ENCODE measurements around the gene SUGCT. TPM values are rescaled to one million over a fixed set of nuclear protein-coding genes. Genes with fewer than 3 reads are reported as not detected.

The SUGCT gene
- total RNA-seq, 4 donors from 2014 or later: 0.83 to 7.1 (median 3.2) TPM

- Histone ChIP-seq H3K27me3 (no peaks in the 10 kb centered on the region), H3K9me3 (no peaks in the 10 kb centered on the region), H3K36me3 (no peaks in the 10 kb centered on the region), H3K4me1 (peaks cover 0 to 24% (median 3%) of the 10 kb centered on the region in 3 donors), H3K27ac (no peak overlapping the region), H3K4me3 (no peak overlapping the region)
- DNase-seq: no peak
- intact Hi-C loops (cut with DNase I): no loop called here
- TF ChIP-seq CTCF (IDR thresholded peaks at IDR 0.05) (no peak), POLR2A (IDR thresholded peaks at IDR 0.05) (no peak)
- WGBS, 2 donors: 82 to 90% methylated on average over 10 of the region's 10 CpGs
These were observed 769.1 kb downstream of the SUGCT start for GRCh38 chr7:40903872-40904271.

GRCh38 chr7:40907286-40907685 is 772.5 kb downstream of the SUGCT start:
- intact Hi-C loops (cut with DNase I): no loop called here
- Histone ChIP-seq H3K27me3 (no peaks in the 10 kb centered on the region), H3K4me1 (no peaks in the 10 kb centered on the region), H3K27ac (no peak overlapping the region), H3K36me3 (no peaks in the 10 kb centered on the region), H3K4me3 (no peak overlapping the region), H3K9me3 (no peaks in the 10 kb centered on the region)
- 81 to 91% methylated on average over 3 of the region's 3 CpGs for WGBS, 2 donors
- DNase-seq: no peak
- no peak for TF ChIP-seq POLR2A (IDR thresholded peaks at IDR 0.05)
- TF ChIP-seq CTCF (IDR thresholded peaks at IDR 0.05): no peak

GRCh38 chr7:40909346-40909980 is 774.7 kb downstream of the SUGCT start:
- Histone ChIP-seq H3K9me3 (no peaks in the 10 kb centered on the region), H3K27me3 (no peaks in the 10 kb centered on the region), H3K27ac (no peak overlapping the region), H3K4me1 (no peaks in the 10 kb centered on the region), H3K4me3 (no peak overlapping the region), H3K36me3 (no peaks in the 10 kb centered on the region)
- WGBS, 2 donors: 83 to 88% methylated on average over 7 to 10 of the region's 10 CpGs
- DNase-seq: no peak
- intact Hi-C loops (cut with DNase I): no loop called here
- TF ChIP-seq POLR2A (IDR thresholded peaks at IDR 0.05) (no peak), CTCF (IDR thresholded peaks at IDR 0.05) (no peak)

Small RNA genes lying within 50 kb of the gene (small RNA-seq; reads per million reads assigned to genes)
- 0 reads per million in 4 donors for gene AC006023.1
- gene AC006023.2: 0 reads per million in 4 donors

Other genes with a start within 250 kb of the SUGCT start
- gene CDK13, start 184.7 kb upstream of the SUGCT start, total RNA-seq: 10 to 100 TPM; 46.0 to 99.8 (median 66.0) TPM
- gene MPLKIP, start 383 bp upstream of the SUGCT start, total RNA-seq: 10 to 100 TPM; 29.8 to 43.9 (median 38.4) TPM